Nephron progenitor cell (in vitro differentiated cells): Measurements from ENCODE around the gene TMEM256.

Source experiments
- DNase-seq: peaks from one replicate; pipeline ENCODE4 v3.0.0; 2021
- H3K27ac Mint-ChIP-seq: 2 replicates; pipeline ENCODE4 v1.8.0; 2021; ENCODE audit warnings: mild to moderate bottlenecking, moderate library complexity, mixed read lengths
- H3K27me3 Mint-ChIP-seq: 2 replicates; pipeline ENCODE4 v1.8.0; 2021; ENCODE audit warnings: mild to moderate bottlenecking, low read depth, mixed read lengths; ENCODE audit not compliant: poor library complexity
- H3K36me3 Mint-ChIP-seq: 2 replicates; pipeline ENCODE4 v1.8.0; 2021; ENCODE audit warnings: low read depth, mixed read lengths
- H3K4me1 Mint-ChIP-seq: 2 replicates; pipeline ENCODE4 v1.8.0; 2021; ENCODE audit warnings: mixed read lengths
- H3K4me3 Mint-ChIP-seq: 2 replicates; pipeline ENCODE4 v1.8.0; 2021; ENCODE audit warnings: mild to moderate bottlenecking, moderate library complexity, mixed read lengths
- H3K9me3 Mint-ChIP-seq: 2 replicates; pipeline ENCODE4 v1.8.0; 2021; ENCODE audit warnings: mild to moderate bottlenecking, moderate library complexity, mixed read lengths
- CTCF ChIP-seq: fragments of 200-600 bp; sonication (generic); IDR thresholded peaks from 2 replicates; pipeline ENCODE4 v1.5.0; 2021; ENCODE audit warnings: antibody characterized with exemption

Gene TMEM256

DNA sequence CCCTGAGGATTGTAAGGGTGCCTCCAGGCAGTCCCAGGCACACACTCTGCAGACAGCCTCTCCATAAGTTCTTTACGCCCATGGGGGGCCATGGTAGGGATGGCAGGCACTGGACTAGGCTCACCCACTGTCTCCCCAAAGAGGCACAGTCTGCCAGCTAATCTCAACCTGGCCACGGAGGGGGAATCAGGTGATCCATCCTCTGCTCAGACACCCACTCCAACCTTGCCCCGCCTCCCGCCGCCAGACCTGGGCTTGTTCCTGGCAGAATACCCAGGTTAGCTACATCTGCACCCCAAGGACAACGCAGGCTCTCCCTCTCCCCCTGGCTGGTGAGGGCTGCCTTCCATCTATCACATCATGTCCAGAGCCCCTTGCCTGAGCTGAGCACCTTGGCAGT lies 5.0 kb upstream of the TMEM256 start:
- H3K27me3 Mint-ChIP-seq, result peaks cover 2% of the 10 kb centered on the region
- TF ChIP-seq CTCF, result no peak
- no peaks in the 10 kb centered on the region for H3K9me3 Mint-ChIP-seq
- H3K36me3 Mint-ChIP-seq, result peaks cover 23% of the 10 kb centered on the region
- peak overlapping the region; percentile 72 for H3K27ac Mint-ChIP-seq
- peaks cover 44% of the 10 kb centered on the region for H3K4me1 Mint-ChIP-seq
- DNase-seq, result no peak
- no peak overlapping the region for H3K4me3 Mint-ChIP-seq

- no peak overlapping the region for H3K27ac Mint-ChIP-seq
Measured at GRCh38 chr17:7408252-7408727, 4.4 kb upstream of the TMEM256 start.

DNA sequence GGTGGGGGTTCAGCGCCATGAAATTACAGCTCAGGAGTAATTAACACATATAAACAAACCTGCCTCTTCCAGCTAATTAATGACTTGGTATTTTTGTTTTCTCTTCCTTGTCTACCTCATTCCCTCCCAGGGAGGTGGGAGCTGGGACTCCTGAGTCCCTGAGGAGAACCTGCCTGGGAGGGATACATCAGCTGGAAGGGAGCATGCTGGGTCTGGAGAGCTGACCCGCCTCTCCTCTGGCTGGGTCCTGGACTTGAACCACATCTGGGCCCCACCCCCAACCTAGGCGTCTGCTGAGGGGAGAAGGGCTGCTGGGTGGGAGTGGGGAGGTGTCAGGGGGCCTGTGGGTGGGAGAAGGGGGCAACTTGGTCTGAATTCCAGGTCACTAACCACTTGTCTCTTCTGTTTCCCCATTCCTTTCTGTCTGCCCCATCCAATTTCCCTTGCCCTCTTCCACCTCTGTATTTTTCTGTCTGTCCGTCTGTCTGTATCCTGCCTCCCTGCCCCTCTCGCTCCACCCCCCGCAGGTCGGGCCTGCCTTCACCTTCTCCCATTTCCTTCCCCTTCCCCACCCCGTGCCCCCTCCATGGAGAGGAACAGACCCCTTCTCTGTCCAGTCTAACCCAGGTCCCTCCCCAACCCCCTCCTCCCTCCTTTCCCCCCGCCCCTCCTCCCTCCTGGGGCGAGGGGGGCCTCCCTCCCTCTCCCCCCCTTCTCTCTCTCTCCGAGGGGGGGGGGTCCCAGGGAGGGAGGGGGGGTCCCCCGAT lies 3.8 kb upstream of the TMEM256 start, which contains the start of gene NLGN2:
TSS of gene NLGN2 (plus strand) at position 361 of the 767 bp plus-strand sequence. CDS start 411 bp downstream, outside the sequence.
- Mint-ChIP-seq H3K9me3 (no peaks in the 10 kb centered on the region), H3K4me1 (peaks cover 43% of the 10 kb centered on the region), H3K36me3 (peaks cover 23% of the 10 kb centered on the region), H3K27me3 (peaks cover 2% of the 10 kb centered on the region), H3K4me3 (peak within 1 kb of the TSS; percentile 48), H3K27ac (no peak within 1 kb of the TSS)
- no peak for DNase-seq
- TF ChIP-seq CTCF, result no peak

More at GRCh38 chr17:7408252-7408727, 4.4 kb upstream of the TMEM256 start:
- H3K4me1 Mint-ChIP-seq, result peaks cover 43% of the 10 kb centered on the region
- H3K36me3 Mint-ChIP-seq, result peaks cover 23% of the 10 kb centered on the region
- TF ChIP-seq CTCF, result no peak
- no peak overlapping the region for H3K4me3 Mint-ChIP-seq
- DNase-seq, result no peak
- peaks cover 2% of the 10 kb centered on the region for H3K27me3 Mint-ChIP-seq
- no peaks in the 10 kb centered on the region for H3K9me3 Mint-ChIP-seq

GRCh38 chr17:7407082-7407481 lies 3.2 kb upstream of the TMEM256 start:
- Mint-ChIP-seq H3K27me3 (peaks cover 2% of the 10 kb centered on the region), H3K4me1 (peaks cover 39% of the 10 kb centered on the region), H3K27ac (no peak overlapping the region), H3K4me3 (peak overlapping the region; percentile 48), H3K9me3 (no peaks in the 10 kb centered on the region), H3K36me3 (peaks cover 20% of the 10 kb centered on the region)
- no peak for TF ChIP-seq CTCF
- DNase-seq, result no peak

DNA sequence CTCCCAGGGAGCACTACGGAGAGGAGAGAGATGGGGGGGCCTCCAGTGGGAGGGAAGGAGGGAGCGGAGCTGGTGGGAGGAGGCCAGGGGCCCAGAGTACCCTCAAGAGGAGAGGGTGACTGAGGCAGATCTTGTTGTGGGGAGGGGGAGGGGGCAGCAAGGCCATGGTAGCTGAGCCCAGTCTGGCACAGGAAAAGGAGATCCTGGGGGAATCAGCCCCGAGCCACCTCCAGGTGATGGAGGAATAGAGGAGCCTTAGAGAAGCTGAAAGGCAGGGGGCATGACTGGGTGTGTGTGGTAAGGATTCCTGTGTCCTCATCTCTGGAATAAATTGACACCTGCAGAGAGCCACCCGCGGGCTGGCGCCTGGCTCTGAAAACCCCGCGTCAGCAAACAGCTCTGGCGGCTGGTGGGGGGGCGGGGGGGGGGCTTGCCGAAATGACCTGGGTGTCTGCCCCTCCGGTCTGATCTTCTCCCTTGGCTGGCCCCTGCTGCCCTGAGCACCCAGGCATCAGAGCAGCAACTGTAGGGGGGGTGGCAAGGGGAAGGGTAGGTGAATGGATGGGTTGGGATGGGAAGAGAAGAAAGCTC lies 2.4 kb upstream of the TMEM256 start:
- peak overlapping the region; percentile 94 for H3K4me3 Mint-ChIP-seq
- peaks cover 42% of the 10 kb centered on the region for H3K4me1 Mint-ChIP-seq
- peak overlapping the region; percentile 37 for H3K27ac Mint-ChIP-seq

More for the DNA sequence above, 2.4 kb upstream of the TMEM256 start:
- Mint-ChIP-seq H3K27me3 (peaks cover 2% of the 10 kb centered on the region), H3K36me3 (peaks cover 24% of the 10 kb centered on the region), H3K9me3 (no peaks in the 10 kb centered on the region)
- TF ChIP-seq CTCF, result no peak
- DNase-seq, result no peak
